A673 (cell line): ENCODE measurements around the gene CD164. TPM values are rescaled to one million over a fixed set of nuclear protein-coding genes. Genes with fewer than 3 reads are reported as not detected.

Source experiments
- BruUV-seq: library from RNA; stranded (reverse); fragments of 400-500 nt; replicated peaks from 2 replicates; lab custom pipeline; 2021; lab: Mats Ljungman, UMichigan
- CTCF ChIA-PET: fragments of 300-600 bp; sonication (Branson Sonifier 250); formaldehyde crosslinking; loops from one replicate; lab custom pipeline; 2022; ENCODE audit warnings: antibody characterized with exemption; lab: Charles Lee
- POLR2A ChIA-PET: fragments of 300-600 bp; sonication (Branson Sonifier 250); formaldehyde crosslinking; loops from one replicate; lab custom pipeline; 2022; ENCODE audit warnings: antibody characterized with exemption; ENCODE audit not compliant: low non-redundant PET; lab: Charles Lee
- DNase-seq: peaks from one replicate; pipeline ENCODE4 v3.0.0-alpha.2; 2015; ENCODE audit warnings: low spot score
- H3K27ac ChIP-seq: fragments of 200-600 bp; sonication (generic); 2 replicates; pipeline ENCODE4 v1.5.1; 2016; ENCODE audit warnings: mixed run types, low read depth, mild to moderate bottlenecking, mixed read lengths, antibody characterized with exemption, low read length; ENCODE audit not compliant: poor library complexity, severe bottlenecking
- H3K27me3 ChIP-seq: fragments of 200-600 bp; sonication (generic); replicated peaks from 2 replicates; pipeline ENCODE4 v1.6.1; 2017; ENCODE audit warnings: mixed run types, low read depth, mild to moderate bottlenecking, mixed read lengths, antibody characterized with exemption, low read length; ENCODE audit not compliant: insufficient read depth, poor library complexity
- H3K36me3 ChIP-seq: fragments of 200-600 bp; sonication (generic); 2 replicates; pipeline ENCODE4 v1.6.1; 2016; ENCODE audit warnings: mixed run types, mild to moderate bottlenecking, mixed read lengths, antibody characterized with exemption, low read length; ENCODE audit not compliant: insufficient read depth, poor library complexity, severe bottlenecking
- H3K4me1 ChIP-seq: fragments of 200-600 bp; sonication (generic); 2 replicates; pipeline ENCODE4 v1.6.1; 2017; ENCODE audit warnings: mixed run types, mild to moderate bottlenecking, mixed read lengths, antibody characterized with exemption, low read length; ENCODE audit not compliant: insufficient read depth, poor library complexity, severe bottlenecking
- H3K4me3 ChIP-seq: fragments of 200-600 bp; sonication (generic); 2 replicates; pipeline ENCODE4 v1.5.1; 2016; ENCODE audit warnings: low read depth, mixed run types, mild to moderate bottlenecking, mixed read lengths, low read length; ENCODE audit not compliant: poor library complexity, severe bottlenecking
- H3K9me3 ChIP-seq: fragments of 200-600 bp; sonication (generic); 2 replicates; pipeline ENCODE4 v1.6.1; 2016; ENCODE audit warnings: mixed run types, low read depth, mild to moderate bottlenecking, mixed read lengths, antibody characterized with exemption, low read length; ENCODE audit not compliant: poor library complexity, severe bottlenecking
- CTCF ChIP-seq: fragments of 300-800, 200-600 bp; sonication (generic); conservative IDR thresholded peaks from 2 replicates; pipeline ENCODE4 v1.5.1; 2017; ENCODE audit warnings: low read depth, mild to moderate bottlenecking, antibody characterized with exemption, low read length, moderate library complexity, mixed read lengths
- EZH2 ChIP-seq: fragments of 200-600 bp; sonication (generic); IDR thresholded peaks from 2 replicates; pipeline ENCODE4 v1.6.1; 2017; ENCODE audit warnings: borderline replicate concordance, low read depth, mild to moderate bottlenecking, mixed read lengths, antibody characterized with exemption, low read length; ENCODE audit not compliant: poor library complexity, severe bottlenecking
- intact Hi-C: fragments of 100-400 bp; cut with micrococcal nuclease; formaldehyde crosslinking; loops from one replicate; pipeline ENCODE4 v1.10.0; 2022; ENCODE audit not compliant: unreplicated experiment
- total RNA-seq: library from RNA; stranded (reverse); gene quantifications from 2 replicates; pipeline ENCODE4 v1.2.3, GENCODE V29; 2021

Gene CD164
- total RNA-seq, 1 experiment from 2014 or later = 176 TPM

GRCh38 chr6:109326351-109326750 lies 55.9 kb downstream of the CD164 start:
- no peak overlapping the region for H3K27ac ChIP-seq
- no peaks in the 10 kb centered on the region for H3K9me3 ChIP-seq
- no TSS peak for BruUV-seq
- intact Hi-C loops = no loop called here
- no peak overlapping the region for H3K4me3 ChIP-seq
- no peaks in the 10 kb centered on the region for H3K36me3 ChIP-seq
- DNase-seq = no peak
- H3K27me3 ChIP-seq = no peaks in the 10 kb centered on the region
- POLR2A ChIA-PET = no interaction called here
- no peaks in the 10 kb centered on the region for H3K4me1 ChIP-seq
- no peak for TF ChIP-seq CTCF
- TF ChIP-seq EZH2 = no peak
- CTCF ChIA-PET = no interaction called here

- DNase-seq = no peak
- no peaks in the 10 kb centered on the region for H3K36me3 ChIP-seq
- POLR2A ChIA-PET = no interaction called here
- H3K27ac ChIP-seq = no peak overlapping the region
- no peaks in the 10 kb centered on the region for H3K27me3 ChIP-seq
- no peak overlapping the region for H3K4me3 ChIP-seq
- no TSS peak for BruUV-seq
- no peaks in the 10 kb centered on the region for H3K9me3 ChIP-seq
- H3K4me1 ChIP-seq = no peaks in the 10 kb centered on the region
- no peak for TF ChIP-seq EZH2
- no peak for TF ChIP-seq CTCF
- CTCF ChIA-PET = no interaction called here
- intact Hi-C loops = no loop called here
These were observed 56.9 kb downstream of the CD164 start for GRCh38 chr6:109325400-109325801.

- no TSS peak for BruUV-seq
- ChIA-PET CTCF (no interaction called here), POLR2A (no interaction called here)
- H3K4me1 ChIP-seq = no peaks in the 10 kb centered on the region
- DNase-seq = no peak
- TF ChIP-seq EZH2 = no peak
- no peak for TF ChIP-seq CTCF
- no peaks in the 10 kb centered on the region for H3K9me3 ChIP-seq
- no peak overlapping the region for H3K4me3 ChIP-seq
- intact Hi-C loops = no loop called here
- no peaks in the 10 kb centered on the region for H3K36me3 ChIP-seq
- no peak overlapping the region for H3K27ac ChIP-seq
- no peaks in the 10 kb centered on the region for H3K27me3 ChIP-seq
These were observed 59.0 kb downstream of the CD164 start for GRCh38 chr6:109323241-109323640.
